GM12892 (cell line): ENCODE measurements around the gene SSBP1.

Experiments
- POLR2A ChIP-seq: IDR thresholded peaks from 2 replicates; pipeline ENCODE4 v1.6.1; 2011; ENCODE audit warnings: low read depth, low read length, control low read depth
- POLR2AphosphoS5 ChIP-seq: IDR thresholded peaks from 2 replicates; pipeline ENCODE4 v1.6.1; 2011; ENCODE audit warnings: low read depth, low read length, control low read depth

- TF ChIP-seq POLR2A (peak; percentile 97), POLR2AphosphoS5 (peak; percentile 99)
These were observed at the start of gene SSBP1 for GRCh38 chr7:141737836-141738591.
